ENCODE results near the gene CSF2RB. TPM values are rescaled to one million over a fixed set of nuclear protein-coding genes. Genes with fewer than 3 reads are reported as not detected.

The CSF2RB gene
- polyA plus RNA-seq, 2 of the 4 experiments (the other 2 are of a cell fraction), result not detected

DNA sequence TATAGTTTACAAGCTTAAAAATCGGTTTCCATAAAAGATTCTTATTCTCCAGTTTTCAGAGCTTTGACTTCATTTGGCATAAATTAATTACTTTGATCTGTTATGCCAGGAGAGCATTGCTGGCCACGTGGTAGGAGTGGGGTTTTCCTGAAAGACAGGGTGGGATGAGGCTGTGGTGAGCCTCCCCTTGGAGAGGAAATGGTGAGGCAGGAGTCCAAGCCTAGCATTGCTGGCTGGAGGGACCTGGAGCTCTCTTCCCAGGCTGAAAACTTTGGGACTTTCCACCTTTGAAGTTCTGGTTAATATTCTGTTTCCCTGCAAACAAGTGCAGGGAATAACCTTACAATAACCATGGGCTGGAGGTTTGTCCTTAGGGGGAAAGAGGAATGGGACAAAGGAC lies 21.1 kb upstream of the CSF2RB start:
- TF ChIP-seq HOXB13 (CRISPR knock-in tag; IDR thresholded peaks at IDR 0.05; ENCODE audit: low read depth), result no peak
- TF ChIP-seq EHF (CRISPR knock-in tag; IDR thresholded peaks at IDR 0.05), result no peak
- TF ChIP-seq CHD2 (IDR thresholded peaks at IDR 0.05; ENCODE audit: low read length, partially characterized antibody), result no peak
- no peak for TF ChIP-seq SMC3 (IDR thresholded peaks at IDR 0.05)
- TF ChIP-seq, protein P1, sequence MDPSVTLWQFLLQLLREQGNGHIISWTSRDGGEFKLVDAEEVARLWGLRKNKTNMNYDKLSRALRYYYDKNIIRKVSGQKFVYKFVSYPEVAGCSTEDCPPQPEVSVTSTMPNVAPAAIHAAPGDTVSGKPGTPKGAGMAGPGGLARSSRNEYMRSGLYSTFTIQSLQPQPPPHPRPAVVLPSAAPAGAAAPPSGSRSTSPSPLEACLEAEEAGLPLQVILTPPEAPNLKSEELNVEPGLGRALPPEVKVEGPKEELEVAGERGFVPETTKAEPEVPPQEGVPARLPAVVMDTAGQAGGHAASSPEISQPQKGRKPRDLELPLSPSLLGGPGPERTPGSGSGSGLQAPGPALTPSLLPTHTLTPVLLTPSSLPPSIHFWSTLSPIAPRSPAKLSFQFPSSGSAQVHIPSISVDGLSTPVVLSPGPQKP (IDR thresholded peaks at IDR 0.05; ENCODE audit: low read depth, low read length), result no peak
- no peak for TF ChIP-seq ZFP36 (IDR thresholded peaks at IDR 0.05; ENCODE audit: borderline replicate concordance, partially characterized antibody)
- TF ChIP-seq JUNB (IDR thresholded peaks at IDR 0.05), result no peak
- TF ChIP-seq EP300 (IDR thresholded peaks at IDR 0.05), result no peak
- TF ChIP-seq, protein P2, sequence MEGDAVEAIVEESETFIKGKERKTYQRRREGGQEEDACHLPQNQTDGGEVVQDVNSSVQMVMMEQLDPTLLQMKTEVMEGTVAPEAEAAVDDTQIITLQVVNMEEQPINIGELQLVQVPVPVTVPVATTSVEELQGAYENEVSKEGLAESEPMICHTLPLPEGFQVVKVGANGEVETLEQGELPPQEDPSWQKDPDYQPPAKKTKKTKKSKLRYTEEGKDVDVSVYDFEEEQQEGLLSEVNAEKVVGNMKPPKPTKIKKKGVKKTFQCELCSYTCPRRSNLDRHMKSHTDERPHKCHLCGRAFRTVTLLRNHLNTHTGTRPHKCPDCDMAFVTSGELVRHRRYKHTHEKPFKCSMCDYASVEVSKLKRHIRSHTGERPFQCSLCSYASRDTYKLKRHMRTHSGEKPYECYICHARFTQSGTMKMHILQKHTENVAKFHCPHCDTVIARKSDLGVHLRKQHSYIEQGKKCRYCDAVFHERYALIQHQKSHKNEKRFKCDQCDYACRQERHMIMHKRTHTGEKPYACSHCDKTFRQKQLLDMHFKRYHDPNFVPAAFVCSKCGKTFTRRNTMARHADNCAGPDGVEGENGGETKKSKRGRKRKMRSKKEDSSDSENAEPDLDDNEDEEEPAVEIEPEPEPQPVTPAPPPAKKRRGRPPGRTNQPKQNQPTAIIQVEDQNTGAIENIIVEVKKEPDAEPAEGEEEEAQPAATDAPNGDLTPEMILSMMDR (IDR thresholded peaks at IDR 0.05), result no peak
- TF ChIP-seq NPAS2 (CRISPR knock-in tag; IDR thresholded peaks at IDR 0.05; ENCODE audit: borderline replicate concordance), result no peak
- TF ChIP-seq JUN (IDR thresholded peaks at IDR 0.05), result no peak
- TF ChIP-seq KDM5A (IDR thresholded peaks at IDR 0.05), result no peak
- no peak for TF ChIP-seq ZNF302 (CRISPR knock-in tag; IDR thresholded peaks at IDR 0.05)
- no peak for TF ChIP-seq HOXB5 (CRISPR knock-in tag; IDR thresholded peaks at IDR 0.05)
- TF ChIP-seq ZC3H11A (IDR thresholded peaks at IDR 0.05), result no peak
- TF ChIP-seq HOXA7 (CRISPR knock-in tag; IDR thresholded peaks at IDR 0.05), result no peak
- no peak for TF ChIP-seq RFX5 (IDR thresholded peaks at IDR 0.05)
- TF ChIP-seq, protein P3, sequence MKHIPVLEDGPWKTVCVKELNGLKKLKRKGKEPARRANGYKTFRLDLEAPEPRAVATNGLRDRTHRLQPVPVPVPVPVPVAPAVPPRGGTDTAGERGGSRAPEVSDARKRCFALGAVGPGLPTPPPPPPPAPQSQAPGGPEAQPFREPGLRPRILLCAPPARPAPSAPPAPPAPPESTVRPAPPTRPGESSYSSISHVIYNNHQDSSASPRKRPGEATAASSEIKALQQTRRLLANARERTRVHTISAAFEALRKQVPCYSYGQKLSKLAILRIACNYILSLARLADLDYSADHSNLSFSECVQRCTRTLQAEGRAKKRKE (CRISPR knock-in tag; IDR thresholded peaks at IDR 0.05; ENCODE audit: low read depth), result no peak
- no peak for TF ChIP-seq MAZ (IDR thresholded peaks at IDR 0.05; ENCODE audit: borderline replicate concordance, low read depth, low read length)
- no peak for TF ChIP-seq GATA3 (IDR thresholded peaks at IDR 0.05; ENCODE audit: borderline replicate concordance)
- no peak for ATAC-seq
- 14% methylated on average over 2 of the region's 2 CpGs for WGBS (ENCODE audit: missing lambda C conversion rate)
- ChIA-PET POLR2A (no interaction called here), CTCF (interaction anchor here (1.1 to 1.7 kb wide), 4 partner anchors 19 to 86 kb away, joined by 3 to 6 read pairs (median 3); no protein-coding TSS in a partner anchor)
- FAIRE-seq, result no peak
- no peaks in the 10 kb centered on the region for H3K9me3 ChIP-seq
- H3K4me3 ChIP-seq, result no peak overlapping the region
- H3K27ac ChIP-seq, result no peak overlapping the region
- H3K4me1 ChIP-seq, result no peaks in the 10 kb centered on the region
- H3K4me2 ChIP-seq, result no peak overlapping the region
- DNase-seq (ENCODE audit: low read depth in 1 of 2, low spot score in 1 of 2), result no peak

DNA sequence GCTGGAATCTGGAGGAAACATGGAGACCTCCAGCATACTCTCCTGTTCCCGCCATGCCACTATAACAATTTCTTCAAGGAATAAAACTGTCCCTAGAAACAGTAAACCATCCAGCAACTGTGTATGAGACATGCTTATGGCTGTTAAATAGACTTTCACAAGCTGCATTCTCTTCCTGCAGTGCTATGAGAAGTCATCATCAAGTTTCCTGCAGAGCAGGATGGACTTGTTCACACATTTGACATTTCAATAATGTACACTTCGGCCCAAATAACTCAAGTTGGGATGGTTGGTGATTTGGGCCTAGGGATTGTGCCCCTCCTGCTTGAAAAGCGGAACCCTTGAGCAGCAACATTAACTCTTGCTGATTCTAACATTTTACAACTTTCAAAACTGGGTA lies 20.2 kb upstream of the CSF2RB start:
- ATAC-seq (no peak), DNase-seq (ENCODE audit: low read depth in 1 of 2, low spot score in 1 of 2) (no peak), FAIRE-seq (no peak)
- TF ChIP-seq ZC3H11A (IDR thresholded peaks at IDR 0.05), result no peak
- no peak for TF ChIP-seq BHLHE40 (IDR thresholded peaks at IDR 0.05; ENCODE audit: low read depth, low read length)
- no peak for TF ChIP-seq POLR2A (IDR thresholded peaks at IDR 0.05; ENCODE audit: low read length)
- no peak for TF ChIP-seq FOSB (CRISPR knock-in tag; IDR thresholded peaks at IDR 0.05)
- no peak for TF ChIP-seq MAFK (IDR thresholded peaks at IDR 0.05; ENCODE audit: partially characterized antibody)
- no peak for TF ChIP-seq ZFP36 (IDR thresholded peaks at IDR 0.05; ENCODE audit: borderline replicate concordance, partially characterized antibody)
- TF ChIP-seq CEBPB (IDR thresholded peaks at IDR 0.05), result no peak
- TF ChIP-seq, protein P4, sequence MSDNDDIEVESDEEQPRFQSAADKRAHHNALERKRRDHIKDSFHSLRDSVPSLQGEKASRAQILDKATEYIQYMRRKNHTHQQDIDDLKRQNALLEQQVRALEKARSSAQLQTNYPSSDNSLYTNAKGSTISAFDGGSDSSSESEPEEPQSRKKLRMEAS (IDR thresholded peaks at IDR 0.05), result no peak
- TF ChIP-seq, protein P2 (IDR thresholded peaks at IDR 0.05), result no peak
- TF ChIP-seq FOXS1 (CRISPR knock-in tag; IDR thresholded peaks at IDR 0.05), result no peak
- TF ChIP-seq HDAC2 (IDR thresholded peaks at IDR 0.05), result no peak
- no peak for TF ChIP-seq EHF (CRISPR knock-in tag; IDR thresholded peaks at IDR 0.05)
- no peak for TF ChIP-seq RAD21 (conservative IDR thresholded peaks at IDR 0.05 in 1 of 2, IDR thresholded peaks at IDR 0.05 in 1 of 2)
- TF ChIP-seq, protein P3 (CRISPR knock-in tag; IDR thresholded peaks at IDR 0.05; ENCODE audit: low read depth), result no peak
- WGBS (ENCODE audit: missing lambda C conversion rate), result 69% methylated on average over 3 of the region's 3 CpGs
- ChIA-PET CTCF (interaction anchor here (0.6 to 1.6 kb wide), 3 partner anchors 20 to 86 kb away, joined by 3 to 4 read pairs (median 3); no protein-coding TSS in a partner anchor), POLR2A (no interaction called here)
- Histone ChIP-seq H3K4me3 (no peak overlapping the region), H3K27ac (no peak overlapping the region), H3K9me3 (no peaks in the 10 kb centered on the region), H3K4me1 (no peaks in the 10 kb centered on the region), H3K4me2 (no peak overlapping the region)
